Measurements from ENCODE around the gene VWA5B2. TPM values are rescaled to one million over a fixed set of nuclear protein-coding genes. Genes with fewer than 3 reads are reported as not detected.
A peak's percentile ranks its signal among the peaks of the same experiment; 100 is the strongest.

VWA5B2 gene
- total and polyA plus RNA-seq, 9 of the 15 experiments (the other 6 are each of a cell fraction or from before 2014, with no cell fraction given) = 0.04 TPM; not detected in 8

GRCh38 chr3:184290331-184290730, 60.9 kb downstream of the VWA5B2 start:
- intact Hi-C loops (cut with micrococcal nuclease) = no loop called here
- Histone ChIP-seq H3K79me2 (ENCODE audit: control insufficient read depth, insufficient read depth, low read length) (no peaks in the 10 kb centered on the region), H4K20me1 (replicated peaks; ENCODE audit: control insufficient read depth, insufficient read depth, low read length) (peaks cover 5% of the 10 kb centered on the region; the same call in 1 of the 2 replicates), H3K36me3 (ENCODE audit: control insufficient read depth, insufficient read depth, low read length) (no peaks in the 10 kb centered on the region), H3K27ac (ENCODE audit: extremely low read depth, low read depth, low read length) (no peak overlapping the region), H3K27me3 (ENCODE audit: control insufficient read depth in 2 of 2, insufficient read depth in 2 of 2, low read length in 2 of 2) (peaks cover 22 to 40% of the 10 kb centered on the region in 2 experiments), H3K4me3 (no peak overlapping the region), H3K4me1 (replicated peaks in 1 of 2; ENCODE audit: control insufficient read depth in 2 of 2, insufficient read depth in 2 of 2, low read length in 2 of 2) (peaks cover 0 to 12% of the 10 kb centered on the region in 2 experiments; a peak in 2 of 5 replicates), H3K9ac (ENCODE audit: insufficient read depth in 1 of 2, low read depth in 2 of 2, low read length in 2 of 2) (0 out of 4 replicates have a peak overlapping the region, but pooled peaks of 1 of the 2 experiments have one; percentile 19), H3K4me2 (ENCODE audit: insufficient read depth, low read length) (no peak overlapping the region), H3K9me3 (replicated peaks; ENCODE audit: control insufficient read depth, insufficient read depth, low read depth, low read length) (no peaks in the 10 kb centered on the region), H2AFZ (ENCODE audit: low read depth, low read length) (no peak overlapping the region), H3K9me1 (ENCODE audit: control insufficient read depth, insufficient read depth, low read length) (no peaks in the 10 kb centered on the region)
- POLR2A ChIA-PET = interaction anchor here (0.6 kb wide), 1 partner anchor 406 kb away, joined by 5 read pairs; the partner anchor contains the start of gene PARL
- in situ Hi-C loops (cut with MboI) = no loop called here
- 45% methylated on average over 10 of the region's 10 CpGs for WGBS (ENCODE audit: insufficient coverage, low coverage, missing lambda C conversion rate)
- CTCF ChIA-PET (ENCODE audit: low intra/inter-chr PET ratio) = interaction anchor here (1.0 kb wide), 1 partner anchor 40 kb away, joined by 8 read pairs; the partner anchor contains the start of gene EEF1AKMT4
- no peak for DNase-seq (ENCODE audit: extremely low read depth in 1 of 4, low spot score in 3 of 4)
- ATAC-seq = no peak
- FAIRE-seq = no peak
- BruUV-seq (replicated peaks) = no TSS peak
- TF ChIP-seq ZNF764 (CRISPR knock-in tag; IDR thresholded peaks at IDR 0.05; ENCODE audit: low read depth) (no peak), CHD2 (IDR thresholded peaks at IDR 0.05; ENCODE audit: low read depth, low read length) (no peak), ZSCAN32 (CRISPR knock-in tag; IDR thresholded peaks at IDR 0.05) (no peak), L3MBTL2 (IDR thresholded peaks at IDR 0.05) (no peak), KLF1 (tag; IDR thresholded peaks at IDR 0.05) (no peak), ZNF217 (CRISPR knock-in tag; IDR thresholded peaks at IDR 0.05) (no peak), SMC3 (conservative IDR thresholded peaks at IDR 0.05; ENCODE audit: insufficient read depth, low read depth, low read length) (no peak), ZNF76 (CRISPR knock-in tag; IDR thresholded peaks at IDR 0.05; ENCODE audit: borderline replicate concordance) (no peak), MAFK (IDR thresholded peaks at IDR 0.05; ENCODE audit: low read length) (no peak), ZNF785 (CRISPR knock-in tag; IDR thresholded peaks at IDR 0.05) (no peak), TCF15 (CRISPR knock-in tag; IDR thresholded peaks at IDR 0.05) (no peak)
- TF ChIP-seq, protein P1, sequence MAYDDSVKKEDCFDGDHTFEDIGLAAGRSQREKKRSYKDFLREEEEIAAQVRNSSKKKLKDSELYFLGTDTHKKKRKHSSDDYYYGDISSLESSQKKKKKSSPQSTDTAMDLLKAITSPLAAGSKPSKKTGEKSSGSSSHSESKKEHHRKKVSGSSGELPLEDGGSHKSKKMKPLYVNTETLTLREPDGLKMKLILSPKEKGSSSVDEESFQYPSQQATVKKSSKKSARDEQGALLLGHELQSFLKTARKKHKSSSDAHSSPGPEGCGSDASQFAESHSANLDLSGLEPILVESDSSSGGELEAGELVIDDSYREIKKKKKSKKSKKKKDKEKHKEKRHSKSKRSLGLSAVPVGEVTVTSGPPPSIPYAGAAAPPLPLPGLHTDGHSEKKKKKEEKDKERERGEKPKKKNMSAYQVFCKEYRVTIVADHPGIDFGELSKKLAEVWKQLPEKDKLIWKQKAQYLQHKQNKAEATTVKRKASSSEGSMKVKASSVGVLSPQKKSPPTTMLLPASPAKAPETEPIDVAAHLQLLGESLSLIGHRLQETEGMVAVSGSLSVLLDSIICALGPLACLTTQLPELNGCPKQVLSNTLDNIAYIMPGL (CRISPR knock-in tag; IDR thresholded peaks at IDR 0.05) = no peak
- TF ChIP-seq, protein P2, sequence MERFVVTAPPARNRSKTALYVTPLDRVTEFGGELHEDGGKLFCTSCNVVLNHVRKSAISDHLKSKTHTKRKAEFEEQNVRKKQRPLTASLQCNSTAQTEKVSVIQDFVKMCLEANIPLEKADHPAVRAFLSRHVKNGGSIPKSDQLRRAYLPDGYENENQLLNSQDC (CRISPR knock-in tag; IDR thresholded peaks at IDR 0.05) = no peak
- TF ChIP-seq, protein P3, sequence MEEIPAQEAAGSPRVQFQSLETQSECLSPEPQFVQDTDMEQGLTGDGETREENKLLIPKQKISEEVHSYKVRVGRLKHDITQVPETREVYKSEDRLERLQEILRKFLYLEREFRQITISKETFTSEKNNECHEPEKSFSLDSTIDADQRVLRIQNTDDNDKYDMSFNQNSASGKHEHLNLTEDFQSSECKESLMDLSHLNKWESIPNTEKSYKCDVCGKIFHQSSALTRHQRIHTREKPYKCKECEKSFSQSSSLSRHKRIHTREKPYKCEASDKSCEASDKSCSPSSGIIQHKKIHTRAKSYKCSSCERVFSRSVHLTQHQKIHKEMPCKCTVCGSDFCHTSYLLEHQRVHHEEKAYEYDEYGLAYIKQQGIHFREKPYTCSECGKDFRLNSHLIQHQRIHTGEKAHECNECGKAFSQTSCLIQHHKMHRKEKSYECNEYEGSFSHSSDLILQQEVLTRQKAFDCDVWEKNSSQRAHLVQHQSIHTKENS (CRISPR knock-in tag; IDR thresholded peaks at IDR 0.05) = no peak
- TF ChIP-seq, protein P4, sequence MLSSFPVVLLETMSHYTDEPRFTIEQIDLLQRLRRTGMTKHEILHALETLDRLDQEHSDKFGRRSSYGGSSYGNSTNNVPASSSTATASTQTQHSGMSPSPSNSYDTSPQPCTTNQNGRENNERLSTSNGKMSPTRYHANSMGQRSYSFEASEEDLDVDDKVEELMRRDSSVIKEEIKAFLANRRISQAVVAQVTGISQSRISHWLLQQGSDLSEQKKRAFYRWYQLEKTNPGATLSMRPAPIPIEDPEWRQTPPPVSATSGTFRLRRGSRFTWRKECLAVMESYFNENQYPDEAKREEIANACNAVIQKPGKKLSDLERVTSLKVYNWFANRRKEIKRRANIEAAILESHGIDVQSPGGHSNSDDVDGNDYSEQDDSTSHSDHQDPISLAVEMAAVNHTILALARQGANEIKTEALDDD (IDR thresholded peaks at IDR 0.05) = no peak
- TF ChIP-seq, protein P5, sequence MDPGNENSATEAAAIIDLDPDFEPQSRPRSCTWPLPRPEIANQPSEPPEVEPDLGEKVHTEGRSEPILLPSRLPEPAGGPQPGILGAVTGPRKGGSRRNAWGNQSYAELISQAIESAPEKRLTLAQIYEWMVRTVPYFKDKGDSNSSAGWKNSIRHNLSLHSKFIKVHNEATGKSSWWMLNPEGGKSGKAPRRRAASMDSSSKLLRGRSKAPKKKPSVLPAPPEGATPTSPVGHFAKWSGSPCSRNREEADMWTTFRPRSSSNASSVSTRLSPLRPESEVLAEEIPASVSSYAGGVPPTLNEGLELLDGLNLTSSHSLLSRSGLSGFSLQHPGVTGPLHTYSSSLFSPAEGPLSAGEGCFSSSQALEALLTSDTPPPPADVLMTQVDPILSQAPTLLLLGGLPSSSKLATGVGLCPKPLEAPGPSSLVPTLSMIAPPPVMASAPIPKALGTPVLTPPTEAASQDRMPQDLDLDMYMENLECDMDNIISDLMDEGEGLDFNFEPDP (CRISPR knock-in tag; IDR thresholded peaks at IDR 0.05) = no peak

Measured in K562 (cell line).